ENCODE data around the gene SBK3. TPM values are rescaled to one million over a fixed set of nuclear protein-coding genes. Genes with fewer than 3 reads are reported as not detected.
"Not testable (repeated sequence)": the region's sequence is repeated elsewhere in the genome, so short reads cannot be mapped to it uniquely, and the experiment has no call there.

The SBK3 gene
- total and polyA plus RNA-seq, 7 donors: 0.79 to 30.8 (median 7.9) TPM

DNA sequence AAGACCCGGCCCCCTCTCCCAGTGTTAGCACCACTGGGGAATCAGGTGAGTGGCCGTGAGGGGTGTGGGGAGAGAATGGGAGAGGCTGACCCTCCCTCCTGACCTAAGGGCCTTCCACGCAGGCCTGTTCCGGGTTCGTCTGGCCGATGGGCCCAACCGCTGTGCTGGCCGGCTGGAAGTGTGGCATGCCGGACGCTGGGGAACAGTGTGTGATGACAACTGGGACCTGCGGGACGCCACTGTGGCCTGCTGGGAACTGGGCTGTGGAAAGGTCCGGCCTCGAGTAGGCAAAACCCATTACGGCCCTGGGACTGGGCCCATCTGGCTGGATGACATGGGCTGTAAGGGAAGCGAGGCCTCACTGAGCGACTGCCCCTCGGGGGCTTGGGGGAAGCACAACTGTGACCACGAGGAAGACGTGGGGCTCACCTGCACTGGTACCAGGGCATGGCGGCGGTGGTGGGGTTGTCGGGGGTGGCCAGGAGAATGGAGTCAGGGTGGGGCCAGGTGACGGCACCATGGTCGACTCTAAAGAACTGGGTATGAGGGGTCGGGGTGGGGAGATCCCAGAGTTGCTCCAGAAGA is 44.9 kb downstream of the SBK3 start:
- no peaks in the 10 kb centered on the region for H3K4me1 ChIP-seq
- no peak overlapping the region for H3K4me3 ChIP-seq
- H3K27me3 ChIP-seq (ENCODE audit: insufficient read depth in 3 of 3, low read length in 2 of 3): peaks cover 0 to 17% (median 1%) of the 10 kb centered on the region in 3 donors
- 94 to 96% (median 95%) methylated on average over 25 to 26 of the region's 26 CpGs for WGBS, 3 donors
- intact Hi-C loops (cut with DNase I): loop anchor here (5.0 to 10.0 kb wide), 3 partner anchors 33 to 358 kb away; partner anchors contain the start of gene TNNT1 (in 1 of the 2)
- TF ChIP-seq, protein P1, sequence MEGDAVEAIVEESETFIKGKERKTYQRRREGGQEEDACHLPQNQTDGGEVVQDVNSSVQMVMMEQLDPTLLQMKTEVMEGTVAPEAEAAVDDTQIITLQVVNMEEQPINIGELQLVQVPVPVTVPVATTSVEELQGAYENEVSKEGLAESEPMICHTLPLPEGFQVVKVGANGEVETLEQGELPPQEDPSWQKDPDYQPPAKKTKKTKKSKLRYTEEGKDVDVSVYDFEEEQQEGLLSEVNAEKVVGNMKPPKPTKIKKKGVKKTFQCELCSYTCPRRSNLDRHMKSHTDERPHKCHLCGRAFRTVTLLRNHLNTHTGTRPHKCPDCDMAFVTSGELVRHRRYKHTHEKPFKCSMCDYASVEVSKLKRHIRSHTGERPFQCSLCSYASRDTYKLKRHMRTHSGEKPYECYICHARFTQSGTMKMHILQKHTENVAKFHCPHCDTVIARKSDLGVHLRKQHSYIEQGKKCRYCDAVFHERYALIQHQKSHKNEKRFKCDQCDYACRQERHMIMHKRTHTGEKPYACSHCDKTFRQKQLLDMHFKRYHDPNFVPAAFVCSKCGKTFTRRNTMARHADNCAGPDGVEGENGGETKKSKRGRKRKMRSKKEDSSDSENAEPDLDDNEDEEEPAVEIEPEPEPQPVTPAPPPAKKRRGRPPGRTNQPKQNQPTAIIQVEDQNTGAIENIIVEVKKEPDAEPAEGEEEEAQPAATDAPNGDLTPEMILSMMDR (IDR thresholded peaks at IDR 0.05): no peak
- ATAC-seq: no peak
- no peaks in the 10 kb centered on the region for H3K9me3 ChIP-seq
- H3K27ac ChIP-seq: no peak overlapping the region
- peaks cover 0 to 3% of the 10 kb centered on the region in 2 donors for H3K36me3 ChIP-seq (ENCODE audit: insufficient read depth in 1 of 2, low read depth in 1 of 2)
- DNase-seq: no peak

DNA sequence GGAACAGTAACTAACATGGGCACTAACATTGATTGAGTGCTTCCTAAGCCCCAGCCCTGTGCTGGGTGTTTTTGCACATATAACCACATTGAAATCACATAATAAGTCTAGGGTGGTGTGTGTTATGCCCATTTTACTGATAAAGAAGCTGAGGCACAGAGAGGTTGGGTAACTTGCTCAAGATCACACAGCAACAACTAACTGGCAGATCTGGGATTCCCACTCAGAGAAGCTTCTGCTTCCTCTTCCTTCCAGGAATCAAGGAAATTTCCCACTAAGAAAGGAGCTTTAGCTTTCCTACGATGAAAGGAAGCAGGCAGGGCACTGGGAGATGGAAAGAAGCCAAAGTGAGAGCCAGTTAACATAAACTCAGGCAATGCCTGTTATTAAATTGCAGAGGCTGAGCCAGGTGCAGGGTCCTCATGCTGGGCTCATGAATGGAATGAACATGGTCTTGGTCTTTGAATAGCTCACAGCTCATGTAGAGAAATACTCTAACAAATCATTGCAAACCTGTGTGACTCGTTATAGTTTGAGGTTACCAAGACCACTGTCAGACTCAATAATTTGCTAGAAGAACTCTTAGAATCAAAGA is 47.0 kb downstream of the SBK3 start:
- TF ChIP-seq, protein P1 (IDR thresholded peaks at IDR 0.05): no peak

DNA sequence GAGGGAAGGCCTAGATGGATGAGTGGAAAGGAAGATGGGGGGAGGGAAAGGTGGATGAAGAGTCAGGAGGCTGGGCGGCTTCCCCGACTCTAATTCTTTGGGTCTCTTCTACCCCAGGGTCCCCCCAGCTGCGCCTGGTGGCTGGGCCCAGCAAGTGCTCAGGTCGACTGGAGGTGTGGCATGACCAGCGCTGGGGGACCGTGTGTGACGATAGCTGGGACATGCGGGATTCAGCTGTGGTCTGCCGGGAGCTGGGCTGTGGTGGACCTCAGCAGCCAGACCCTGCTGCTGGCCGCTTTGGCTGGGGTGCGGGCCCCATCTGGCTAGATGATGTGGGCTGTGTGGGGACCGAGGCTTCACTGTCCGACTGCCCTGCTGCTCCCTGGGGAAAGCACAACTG is 47.6 kb downstream of the SBK3 start:
- peaks cover 0 to 3% of the 10 kb centered on the region in 2 donors for H3K36me3 ChIP-seq (ENCODE audit: insufficient read depth in 1 of 2, low read depth in 1 of 2)
- no peak for ATAC-seq
- no peak overlapping the region for H3K4me3 ChIP-seq
- H3K27ac ChIP-seq: no peak overlapping the region
- WGBS, 3 donors: 80 to 89% (median 85%) methylated on average over 10 to 13 of the region's 13 CpGs
- peaks cover 0 to 2% (median 0%) of the 10 kb centered on the region in 3 donors for H3K27me3 ChIP-seq (ENCODE audit: insufficient read depth in 3 of 3, low read length in 2 of 3)
- TF ChIP-seq, protein P1 (IDR thresholded peaks at IDR 0.05): no peak
- peak in 1 of 2 donors; percentile 32 for DNase-seq
- intact Hi-C loops (cut with DNase I): no loop called here
- no peaks in the 10 kb centered on the region for H3K4me1 ChIP-seq
- no peaks in the 10 kb centered on the region for H3K9me3 ChIP-seq

More for the DNA sequence above, 47.0 kb downstream of the SBK3 start:
- peaks cover 0 to 3% of the 10 kb centered on the region in 2 donors for H3K36me3 ChIP-seq (ENCODE audit: insufficient read depth in 1 of 2, low read depth in 1 of 2)
- no peak for ATAC-seq
- H3K9me3 ChIP-seq: no peaks in the 10 kb centered on the region
- WGBS, 3 donors: 39 to 61% (median 41%) methylated on average over 2 of the region's 2 CpGs
- H3K4me1 ChIP-seq: no peaks in the 10 kb centered on the region
- H3K27ac ChIP-seq: no peak overlapping the region
- intact Hi-C loops (cut with DNase I): no loop called here
- peaks cover 0 to 2% (median 0%) of the 10 kb centered on the region in 3 donors for H3K27me3 ChIP-seq (ENCODE audit: insufficient read depth in 3 of 3, low read length in 2 of 3)
- H3K4me3 ChIP-seq: no peak overlapping the region
- no peak for DNase-seq

DNA sequence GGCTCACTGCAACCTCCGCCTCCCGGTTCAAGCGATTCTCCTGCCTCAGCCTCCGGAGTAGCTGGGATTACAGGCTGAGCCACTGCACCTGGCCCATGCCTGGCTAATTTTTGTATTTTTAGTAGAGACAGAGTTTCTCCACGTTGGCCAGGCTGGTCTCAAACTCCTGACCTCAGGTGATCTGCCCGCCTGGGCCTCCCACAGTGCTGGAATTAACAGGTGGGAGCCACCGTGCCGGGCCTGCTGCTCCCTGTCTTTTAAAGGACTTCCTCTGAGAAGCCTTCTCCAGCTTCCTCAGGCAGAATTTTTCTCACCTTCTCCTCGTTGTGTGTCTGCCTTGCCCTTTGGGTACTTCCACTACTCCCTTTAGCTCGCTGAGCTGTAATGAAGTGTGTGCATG is 48.5 kb downstream of the SBK3 start:
- intact Hi-C loops (cut with DNase I); H3K9me3 ChIP-seq; H3K27me3 ChIP-seq (ENCODE audit: insufficient read depth in 3 of 3, low read length in 2 of 3); H3K4me1 ChIP-seq; H3K4me3 ChIP-seq; ATAC-seq; H3K36me3 ChIP-seq (ENCODE audit: insufficient read depth in 1 of 2, low read depth in 1 of 2); H3K27ac ChIP-seq; DNase-seq: not testable (repeated sequence)
- WGBS, 3 donors: 78 to 79% (median 78%) methylated on average over 10 of the region's 10 CpGs

DNA sequence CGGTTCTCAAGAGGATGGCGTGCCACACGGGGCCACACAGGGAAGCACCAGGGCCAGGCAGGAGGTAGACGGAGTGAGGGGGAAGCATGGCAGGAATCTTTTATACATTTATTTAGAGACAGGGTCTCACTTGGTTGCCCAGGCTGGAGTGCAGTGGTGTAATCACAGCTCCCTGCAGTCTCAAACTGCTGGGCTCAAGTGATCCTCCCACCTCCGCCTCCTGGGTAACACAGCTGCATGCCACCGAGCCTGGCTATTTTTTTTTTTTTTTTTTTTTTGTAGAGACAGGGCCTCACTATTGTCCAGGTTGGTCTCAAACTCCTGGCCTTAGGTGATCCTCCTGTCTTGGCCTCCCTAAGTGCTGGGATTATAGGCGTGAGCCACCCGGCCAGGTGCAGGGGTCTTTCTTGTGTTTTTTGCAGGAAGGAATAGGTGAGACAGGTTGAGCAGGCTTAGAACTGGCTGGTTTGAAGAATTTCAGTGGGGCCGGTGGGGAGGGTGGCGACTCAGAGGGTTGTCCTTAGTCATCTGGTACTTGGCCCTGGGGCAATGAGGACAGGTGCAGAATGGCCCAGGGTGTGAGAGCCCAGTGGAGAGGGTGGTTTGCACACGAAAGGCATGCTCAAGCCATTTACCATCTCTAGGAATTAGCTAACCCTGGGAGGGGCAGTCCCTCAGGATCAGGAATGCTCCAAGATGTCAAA is 49.5 kb downstream of the SBK3 start:
- ATAC-seq (no peak), DNase-seq (no peak)
- WGBS, 3 donors: 73 to 91% (median 78%) methylated on average over 10 to 11 of the region's 11 CpGs
- H3K9me3 ChIP-seq: no peaks in the 10 kb centered on the region
- H3K27me3 ChIP-seq (ENCODE audit: insufficient read depth in 3 of 3, low read length in 2 of 3): peaks cover 0 to 2% (median 0%) of the 10 kb centered on the region in 3 donors
- H3K36me3 ChIP-seq (ENCODE audit: insufficient read depth in 1 of 2, low read depth in 1 of 2): peaks cover 0 to 3% of the 10 kb centered on the region in 2 donors
- no peak overlapping the region for H3K4me3 ChIP-seq
- H3K27ac ChIP-seq: no peak overlapping the region
- TF ChIP-seq, protein P1 (IDR thresholded peaks at IDR 0.05): no peak
- no peaks in the 10 kb centered on the region for H3K4me1 ChIP-seq
- intact Hi-C loops (cut with DNase I): no loop called here

All from psoas muscle (tissue), 8 donors.